Fibroblast of villous mesenchyme (primary cell): ENCODE data around the gene PICALM. TPM values are rescaled to one million over a fixed set of nuclear protein-coding genes. Genes with fewer than 3 reads are reported as not detected.

Experiments
- DNase-seq: peaks from one replicate; pipeline ENCODE4 v3.0.0-alpha.2; 2010; ENCODE audit warnings: low read depth
- H3K4me3 ChIP-seq: 2 replicates; pipeline ENCODE4 v1.5.1; 2011; ENCODE audit warnings: low read depth, mild to moderate bottlenecking, low read length
- CTCF ChIP-seq: IDR thresholded peaks from 2 replicates; pipeline ENCODE4 v1.5.1; 2012; ENCODE audit warnings: low read depth, mild to moderate bottlenecking, low read length; ENCODE audit not compliant: insufficient read depth
- total RNA-seq: library from RNA; depleted of rRNA; stranded (reverse); fragments of >200 nt; gene quantifications from 2 replicates; pipeline ENCODE4 v1.2.3, GENCODE V29; 2012

Gene PICALM
- total RNA-seq, 1 donor = 388 TPM

- no peak for DNase-seq
- no peak overlapping the region for H3K4me3 ChIP-seq
Measured at GRCh38 chr11:86003654-86004053, 65.2 kb downstream of the PICALM start.

GRCh38 chr11:86002431-86002830 lies 66.5 kb downstream of the PICALM start:
- no peak for DNase-seq
- no peak overlapping the region for H3K4me3 ChIP-seq
- no peak for TF ChIP-seq CTCF

More at GRCh38 chr11:86003654-86004053, 65.2 kb downstream of the PICALM start:
- no peak for TF ChIP-seq CTCF

GRCh38 chr11:85991508-85991907 lies 77.4 kb downstream of the PICALM start:
- TF ChIP-seq CTCF = no peak
- no peak for DNase-seq
- H3K4me3 ChIP-seq = no peak overlapping the region

GRCh38 chr11:85989746-85990145 lies 79.1 kb downstream of the PICALM start:
- TF ChIP-seq CTCF = no peak
- no peak for DNase-seq

GRCh38 chr11:85988780-85989179 lies 80.1 kb downstream of the PICALM start:
- DNase-seq = no peak
- no peak overlapping the region for H3K4me3 ChIP-seq
- no peak for TF ChIP-seq CTCF

More at GRCh38 chr11:85989746-85990145, 79.1 kb downstream of the PICALM start:
- H3K4me3 ChIP-seq = no peak overlapping the region

GRCh38 chr11:85977751-85978160 lies 91.1 kb downstream of the PICALM start:
- DNase-seq = peak; percentile 14
- no peak for TF ChIP-seq CTCF
- H3K4me3 ChIP-seq = no peak overlapping the region

- TF ChIP-seq CTCF = no peak
- no peak overlapping the region for H3K4me3 ChIP-seq
- no peak for DNase-seq
Measured at GRCh38 chr11:85976525-85976924, 92.4 kb downstream of the PICALM start.
